GM21381 (cell line): ENCODE results near the gene PRKRA.
A peak's percentile ranks its signal among the peaks of the same experiment; 100 is the strongest.
"Not testable (repeated sequence)": the region's sequence is repeated elsewhere in the genome, so short reads cannot be mapped to it uniquely, and the experiment has no call there.

Experiments used
- ATAC-seq: cut with Tn5 transposase; IDR thresholded peaks from one replicate; pipeline ENCODE4 v1.9.1; 2021; ENCODE audit warnings: mild to moderate bottlenecking, moderate library complexity; ENCODE audit not compliant: unreplicated experiment

Gene PRKRA

GRCh38 chr2:178469219-178469849 lies 18.4 kb upstream of the PRKRA start:
- ATAC-seq, result no peak

- ATAC-seq, result no peak
These were observed 6.5 kb upstream of the PRKRA start for GRCh38 chr2:178457390-178457886.

GRCh38 chr2:178455947-178456346 lies 5.0 kb upstream of the PRKRA start:
- no peak for ATAC-seq

GRCh38 chr2:178452870-178453269 lies 1.9 kb upstream of the PRKRA start:
- no peak for ATAC-seq

GRCh38 chr2:178452334-178452733 lies 1.4 kb upstream of the PRKRA start:
- ATAC-seq, result no peak

GRCh38 chr2:178450524-178450773 lies 526 bp downstream of the PRKRA start:
- peak; percentile 46 for ATAC-seq

GRCh38 chr2:178449700-178450523 lies 1.1 kb downstream of the PRKRA start:
- ATAC-seq, result peak; percentile 3

- no peak for ATAC-seq
These were observed 1.9 kb downstream of the PRKRA start for GRCh38 chr2:178448968-178449661.

- no peak for ATAC-seq
These were observed 9.5 kb downstream of the PRKRA start for GRCh38 chr2:178441426-178441825.

GRCh38 chr2:178436662-178437061 lies 14.3 kb downstream of the PRKRA start:
- no peak for ATAC-seq

GRCh38 chr2:178429336-178429735 lies 21.6 kb downstream of the PRKRA start:
- ATAC-seq, result no peak

GRCh38 chr2:178428396-178428806 lies 22.6 kb downstream of the PRKRA start:
- no peak for ATAC-seq

GRCh38 chr2:178427458-178427857 lies 23.5 kb downstream of the PRKRA start:
- no peak for ATAC-seq

GRCh38 chr2:178426388-178426787 lies 24.6 kb downstream of the PRKRA start:
- ATAC-seq, result no peak

- no peak for ATAC-seq
These were observed 25.6 kb downstream of the PRKRA start for GRCh38 chr2:178425255-178425827.

- ATAC-seq, result not testable (repeated sequence)
These were observed 27.2 kb downstream of the PRKRA start for GRCh38 chr2:178423746-178424145.

GRCh38 chr2:178422097-178422496 lies 28.9 kb downstream of the PRKRA start:
- ATAC-seq, result no peak

GRCh38 chr2:178420463-178420999 lies 30.4 kb downstream of the PRKRA start:
- ATAC-seq, result no peak

- no peak for ATAC-seq
These were observed 31.9 kb downstream of the PRKRA start for GRCh38 chr2:178419123-178419522.

GRCh38 chr2:178418426-178418825 lies 32.5 kb downstream of the PRKRA start:
- ATAC-seq, result no peak

- ATAC-seq, result no peak
These were observed 33.1 kb downstream of the PRKRA start for GRCh38 chr2:178417916-178418315.
